ENCODE results near the gene MAP3K19. TPM values are rescaled to one million over a fixed set of nuclear protein-coding genes. Genes with fewer than 3 reads are reported as not detected.
A peak's percentile ranks its signal among the peaks of the same experiment; 100 is the strongest.

The MAP3K19 gene
- total RNA-seq, 1 experiment from 2014 or later = not detected

- Mint-ChIP-seq H3K36me3 (no peaks in the 10 kb centered on the region), H3K4me1 (peaks cover 12% of the 10 kb centered on the region), H3K27ac (no peak overlapping the region), H3K4me3 (no peak overlapping the region), H3K27me3 (ENCODE audit: low read depth) (peaks cover 8% of the 10 kb centered on the region), H3K9me3 (no peaks in the 10 kb centered on the region)
- ATAC-seq (peak; percentile 95), DNase-seq (ENCODE audit: low spot score) (peak; percentile 81)
- TF ChIP-seq CDX4 (CRISPR knock-in tag; IDR thresholded peaks at IDR 0.05; ENCODE audit: borderline replicate concordance) (no peak), CTCF (IDR thresholded peaks at IDR 0.05) (peak; percentile 75; the same call in 1 of the 2 replicates), HMGXB4 (CRISPR knock-in tag; IDR thresholded peaks at IDR 0.05) (no peak), MAX (CRISPR knock-in tag; IDR thresholded peaks at IDR 0.05) (peak; percentile 73; the same call in 1 of the 2 replicates), SP1 (CRISPR knock-in tag; conservative IDR thresholded peaks at IDR 0.05) (0 out of 2 replicates have a peak, but pooled peaks have one; percentile 34), ETV6 (CRISPR knock-in tag; IDR thresholded peaks at IDR 0.05) (peak; percentile 28; the same call in 1 of the 2 replicates)
- CTCF ChIA-PET = interaction anchor here (0.6 to 4.8 kb wide), 20 partner anchors 10 to 840 kb away, joined by 3 to 30 read pairs (median 5); partner anchors contain the start of genes R3HDM1, RAB3GAP1 and ZRANB3
- POLR2A ChIA-PET = interaction anchor here (0.6 kb wide), 2 partner anchors 14 to 168 kb away, joined by 3 read pairs; no protein-coding TSS in a partner anchor
Observed at GRCh38 chr2:135004005-135004746, 43.1 kb downstream of the MAP3K19 start.

GRCh38 chr2:135002836-135003235, 44.4 kb downstream of the MAP3K19 start:
- Mint-ChIP-seq H3K9me3 (no peaks in the 10 kb centered on the region), H3K4me3 (no peak overlapping the region), H3K27me3 (ENCODE audit: low read depth) (peaks cover 8% of the 10 kb centered on the region), H3K4me1 (peaks cover 12% of the 10 kb centered on the region), H3K36me3 (no peaks in the 10 kb centered on the region), H3K27ac (no peak overlapping the region)
- TF ChIP-seq PRRX2 (CRISPR knock-in tag; IDR thresholded peaks at IDR 0.05) = no peak
- TF ChIP-seq KAT7 (CRISPR knock-in tag; IDR thresholded peaks at IDR 0.05; ENCODE audit: borderline replicate concordance) = no peak
- no peak for TF ChIP-seq NR3C1 (CRISPR knock-in tag; conservative IDR thresholded peaks at IDR 0.05; ENCODE audit: low read depth)
- no peak for TF ChIP-seq ELF4 (CRISPR knock-in tag; IDR thresholded peaks at IDR 0.05; ENCODE audit: low read depth)
- TF ChIP-seq CTCF (IDR thresholded peaks at IDR 0.05) = no peak
- TF ChIP-seq SOX15 (CRISPR knock-in tag; IDR thresholded peaks at IDR 0.05) = no peak
- no peak for TF ChIP-seq ATF1 (CRISPR knock-in tag; IDR thresholded peaks at IDR 0.05)
- TF ChIP-seq CREB1 (CRISPR knock-in tag; IDR thresholded peaks at IDR 0.05) = no peak
- CTCF ChIA-PET = interaction anchor here (1.3 to 4.8 kb wide), 4 partner anchors 8 to 40 kb away, joined by 3 to 30 read pairs (median 10); no protein-coding TSS in a partner anchor
- no peak for ATAC-seq
- POLR2A ChIA-PET = no interaction called here
- DNase-seq (ENCODE audit: low spot score) = no peak

GRCh38 chr2:134999521-134999920, 47.7 kb downstream of the MAP3K19 start:
- DNase-seq (ENCODE audit: low spot score) (no peak), ATAC-seq (no peak)
- H3K4me3 Mint-ChIP-seq = no peak overlapping the region
- no peaks in the 10 kb centered on the region for H3K9me3 Mint-ChIP-seq
- H3K27me3 Mint-ChIP-seq (ENCODE audit: low read depth) = peaks cover 4% of the 10 kb centered on the region
- no peak overlapping the region for H3K27ac Mint-ChIP-seq
- CTCF ChIA-PET = interaction anchor here (1.7 kb wide), 1 partner anchor 11 kb away, joined by 6 read pairs; no protein-coding TSS in a partner anchor
- H3K4me1 Mint-ChIP-seq = peaks cover 2% of the 10 kb centered on the region; the same call in 1 of the 2 replicates
- H3K36me3 Mint-ChIP-seq = no peaks in the 10 kb centered on the region
- POLR2A ChIA-PET = no interaction called here
- no peak for TF ChIP-seq TCF7 (CRISPR knock-in tag; IDR thresholded peaks at IDR 0.05; ENCODE audit: low read depth)
- no peak for TF ChIP-seq ZNF263 (CRISPR knock-in tag; IDR thresholded peaks at IDR 0.05; ENCODE audit: low read depth)
- no peak for TF ChIP-seq ZNF416 (CRISPR knock-in tag; IDR thresholded peaks at IDR 0.05)
- TF ChIP-seq GRHL2 (CRISPR knock-in tag; IDR thresholded peaks at IDR 0.05; ENCODE audit: insufficient replicate concordance, severe bottlenecking) = no peak
- TF ChIP-seq USF1 (CRISPR knock-in tag; IDR thresholded peaks at IDR 0.05) = no peak
- no peak for TF ChIP-seq ESRRA (CRISPR knock-in tag; IDR thresholded peaks at IDR 0.05; ENCODE audit: borderline replicate concordance)
- TF ChIP-seq FOXK1 (CRISPR knock-in tag; IDR thresholded peaks at IDR 0.05) = no peak
- TF ChIP-seq CREB1 (CRISPR knock-in tag; IDR thresholded peaks at IDR 0.05) = no peak
- TF ChIP-seq CDX4 (CRISPR knock-in tag; IDR thresholded peaks at IDR 0.05; ENCODE audit: borderline replicate concordance) = no peak
- TF ChIP-seq SOX15 (CRISPR knock-in tag; IDR thresholded peaks at IDR 0.05) = no peak

Data from WTC11 (cell line).